ENCODE results near the gene GPC2.
"Not testable (repeated sequence)": the region's sequence is repeated elsewhere in the genome, so short reads cannot be mapped to it uniquely, and the experiment has no call there.

The GPC2 gene

GRCh38 chr7:100204454-100204853 lies 27.3 kb upstream of the GPC2 start:
- DNase-seq = no peak
- Histone ChIP-seq H3K36me3 (replicated peaks) (no peaks in the 10 kb centered on the region), H3K27me3 (replicated peaks) (peaks cover 11% of the 10 kb centered on the region), H3K4me3 (ENCODE audit: low read depth, low read length) (no peak overlapping the region), H3K27ac (no peak overlapping the region)
- TF ChIP-seq, protein P1, sequence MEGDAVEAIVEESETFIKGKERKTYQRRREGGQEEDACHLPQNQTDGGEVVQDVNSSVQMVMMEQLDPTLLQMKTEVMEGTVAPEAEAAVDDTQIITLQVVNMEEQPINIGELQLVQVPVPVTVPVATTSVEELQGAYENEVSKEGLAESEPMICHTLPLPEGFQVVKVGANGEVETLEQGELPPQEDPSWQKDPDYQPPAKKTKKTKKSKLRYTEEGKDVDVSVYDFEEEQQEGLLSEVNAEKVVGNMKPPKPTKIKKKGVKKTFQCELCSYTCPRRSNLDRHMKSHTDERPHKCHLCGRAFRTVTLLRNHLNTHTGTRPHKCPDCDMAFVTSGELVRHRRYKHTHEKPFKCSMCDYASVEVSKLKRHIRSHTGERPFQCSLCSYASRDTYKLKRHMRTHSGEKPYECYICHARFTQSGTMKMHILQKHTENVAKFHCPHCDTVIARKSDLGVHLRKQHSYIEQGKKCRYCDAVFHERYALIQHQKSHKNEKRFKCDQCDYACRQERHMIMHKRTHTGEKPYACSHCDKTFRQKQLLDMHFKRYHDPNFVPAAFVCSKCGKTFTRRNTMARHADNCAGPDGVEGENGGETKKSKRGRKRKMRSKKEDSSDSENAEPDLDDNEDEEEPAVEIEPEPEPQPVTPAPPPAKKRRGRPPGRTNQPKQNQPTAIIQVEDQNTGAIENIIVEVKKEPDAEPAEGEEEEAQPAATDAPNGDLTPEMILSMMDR (IDR thresholded peaks at IDR 0.05; ENCODE audit: low read depth, low read length, missing control alignments) = no peak
- in situ Hi-C loops (cut with HindIII; ENCODE audit: low pct_ligation_motif_present, low sequenced_read_pairs) = no loop called here

DNA sequence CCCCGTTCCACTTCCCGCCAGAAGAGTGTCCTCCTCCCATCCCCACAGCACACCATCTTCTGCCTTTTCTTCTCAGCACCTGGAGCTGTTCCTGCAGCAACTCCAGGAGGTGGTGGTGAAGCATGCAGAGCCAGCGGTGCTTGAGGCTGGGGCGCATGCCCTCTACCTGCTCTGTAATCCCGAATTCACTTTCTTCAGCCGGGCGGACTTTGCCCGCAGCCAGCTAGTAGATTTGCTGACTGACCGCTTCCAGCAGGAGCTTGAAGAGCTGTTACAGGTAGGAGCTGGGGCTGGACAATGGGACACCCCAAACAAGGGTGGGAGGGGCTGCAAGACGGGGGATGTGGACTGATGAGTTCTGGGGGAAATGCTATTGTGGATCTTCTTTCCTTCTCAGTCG lies 23.5 kb upstream of the GPC2 start:
- Histone ChIP-seq H3K36me3 (replicated peaks) (no peaks in the 10 kb centered on the region), H3K4me3 (ENCODE audit: low read depth, low read length) (no peak overlapping the region), H3K27ac (no peak overlapping the region), H3K27me3 (replicated peaks) (peaks cover 9% of the 10 kb centered on the region)
- TF ChIP-seq, protein P1 (IDR thresholded peaks at IDR 0.05; ENCODE audit: low read depth, low read length, missing control alignments) = no peak
- in situ Hi-C loops (cut with HindIII; ENCODE audit: low pct_ligation_motif_present, low sequenced_read_pairs) = no loop called here
- DNase-seq = no peak

DNA sequence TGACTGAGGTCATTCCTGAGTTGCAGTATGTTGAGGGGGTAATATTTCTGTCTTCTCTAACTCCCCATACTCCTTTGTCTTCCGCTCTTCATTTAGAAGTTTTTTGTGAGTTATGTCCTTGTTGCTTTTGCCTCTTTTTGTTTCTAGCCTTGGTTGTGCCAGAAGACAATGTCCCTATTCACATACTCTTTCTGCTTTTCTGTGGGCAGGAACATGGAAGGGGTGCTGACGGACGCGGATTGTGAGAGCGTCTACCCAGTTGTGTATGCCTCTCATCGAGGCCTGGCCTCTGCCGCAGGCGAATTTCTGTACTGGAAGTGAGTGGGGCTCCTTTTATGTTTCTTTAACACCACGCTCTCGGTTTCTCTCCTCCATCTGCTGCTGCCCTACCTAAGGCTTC lies 21.1 kb upstream of the GPC2 start:
- TF ChIP-seq, protein P1 (IDR thresholded peaks at IDR 0.05; ENCODE audit: low read depth, low read length, missing control alignments) = no peak
- Histone ChIP-seq H3K4me3 (ENCODE audit: low read depth, low read length) (no peak overlapping the region), H3K27me3 (replicated peaks) (peaks cover 9% of the 10 kb centered on the region), H3K27ac (no peak overlapping the region), H3K36me3 (replicated peaks) (no peaks in the 10 kb centered on the region)
- DNase-seq = no peak
- in situ Hi-C loops (cut with HindIII; ENCODE audit: low pct_ligation_motif_present, low sequenced_read_pairs) = no loop called here

DNA sequence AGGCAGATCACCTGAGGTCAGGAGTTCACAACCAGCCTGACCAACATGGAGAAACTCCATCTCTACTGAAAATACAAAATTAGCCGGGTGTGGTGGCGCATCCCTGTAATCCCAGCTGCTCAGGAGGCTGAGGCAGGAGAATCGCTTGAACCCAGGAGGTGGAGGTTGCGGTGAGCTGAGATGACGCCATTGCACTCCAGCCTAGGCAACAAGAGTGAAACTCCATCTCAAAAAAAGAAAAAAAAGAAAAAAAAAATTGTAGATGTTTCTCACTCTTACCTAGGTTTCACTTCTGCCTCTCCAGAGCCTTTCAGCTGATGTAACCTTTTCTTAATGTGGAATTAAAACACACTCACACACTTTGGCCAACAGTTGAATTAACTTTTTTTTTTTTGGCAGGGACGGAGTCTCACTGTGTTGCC lies 18.7 kb upstream of the GPC2 start:
- in situ Hi-C loops (cut with HindIII; ENCODE audit: low pct_ligation_motif_present, low sequenced_read_pairs); H3K27me3 ChIP-seq (replicated peaks): not testable (repeated sequence)

GRCh38 chr7:100195222-100195621 lies 18.0 kb upstream of the GPC2 start:
- TF ChIP-seq, protein P1 (IDR thresholded peaks at IDR 0.05; ENCODE audit: low read depth, low read length, missing control alignments) = no peak
- no peak overlapping the region for H3K4me3 ChIP-seq (ENCODE audit: low read depth, low read length)
- in situ Hi-C loops (cut with HindIII; ENCODE audit: low pct_ligation_motif_present, low sequenced_read_pairs) = no loop called here
- no peaks in the 10 kb centered on the region for H3K27me3 ChIP-seq (replicated peaks)
- no peak overlapping the region for H3K27ac ChIP-seq
- no peaks in the 10 kb centered on the region for H3K36me3 ChIP-seq (replicated peaks)
- DNase-seq = no peak

More for the DNA sequence above, 18.7 kb upstream of the GPC2 start:
- not testable (repeated sequence) for H3K4me3 ChIP-seq (ENCODE audit: low read depth, low read length); H3K36me3 ChIP-seq (replicated peaks); H3K27ac ChIP-seq; DNase-seq

DNA sequence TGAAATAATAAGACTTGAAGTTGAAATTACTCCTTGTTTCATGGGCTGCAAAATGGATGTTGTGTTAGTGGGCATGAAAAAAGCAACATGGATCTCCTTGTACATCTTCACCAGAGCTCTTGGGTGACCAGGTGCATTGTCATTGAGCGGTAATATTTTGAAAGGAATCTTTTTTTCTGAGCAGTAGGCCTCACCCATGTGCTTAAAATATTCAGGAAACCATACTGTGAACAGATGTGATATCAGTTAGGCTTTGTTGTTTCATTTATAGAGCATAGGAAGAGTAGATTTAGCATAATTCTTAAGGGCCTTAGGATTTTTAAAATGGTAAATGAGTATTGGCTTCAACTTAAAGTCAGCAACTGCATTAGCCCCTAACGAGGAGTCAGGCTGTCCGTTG lies 15.8 kb upstream of the GPC2 start:
- in situ Hi-C loops (cut with HindIII; ENCODE audit: low pct_ligation_motif_present, low sequenced_read_pairs) = no loop called here
- TF ChIP-seq, protein P1 (IDR thresholded peaks at IDR 0.05; ENCODE audit: low read depth, low read length, missing control alignments) = no peak
- Histone ChIP-seq H3K27me3 (replicated peaks) (no peaks in the 10 kb centered on the region), H3K4me3 (ENCODE audit: low read depth, low read length) (no peak overlapping the region), H3K36me3 (replicated peaks) (no peaks in the 10 kb centered on the region), H3K27ac (no peak overlapping the region)
- no peak for DNase-seq

DNA sequence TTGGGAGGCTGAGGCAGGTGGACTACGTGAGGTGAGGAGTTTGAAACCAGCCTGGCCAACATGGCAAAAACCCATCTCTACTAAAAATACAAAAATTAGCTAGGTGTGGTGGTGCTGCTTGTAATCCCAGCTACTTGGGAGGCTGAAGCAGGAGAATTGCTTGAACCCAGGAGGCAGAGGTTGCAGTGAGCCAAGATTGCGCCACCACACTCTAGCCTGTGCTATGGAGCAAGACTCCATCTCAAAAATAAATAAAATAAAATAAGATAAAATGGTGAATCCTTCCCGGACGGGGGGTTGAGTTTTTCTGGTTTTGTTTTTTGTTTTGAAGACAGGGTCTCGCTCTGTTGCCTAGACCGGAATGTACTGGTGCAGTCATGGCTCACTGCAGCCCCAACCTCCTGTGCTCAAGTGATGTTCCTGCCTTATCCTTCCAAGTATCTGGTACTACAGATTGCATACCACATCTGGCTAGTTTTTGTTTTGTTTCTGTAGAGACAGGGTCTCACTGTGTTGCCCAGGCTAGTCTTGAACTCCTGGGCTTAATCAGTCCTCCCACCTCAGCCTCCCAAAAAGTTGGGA lies 15.2 kb upstream of the GPC2 start:
- H3K4me3 ChIP-seq (ENCODE audit: low read depth, low read length); H3K36me3 ChIP-seq (replicated peaks); H3K27me3 ChIP-seq (replicated peaks); DNase-seq; H3K27ac ChIP-seq; in situ Hi-C loops (cut with HindIII; ENCODE audit: low pct_ligation_motif_present, low sequenced_read_pairs): not testable (repeated sequence)
